HCT116 (cell line): ENCODE data around the gene SIL1. TPM values are rescaled to one million over a fixed set of nuclear protein-coding genes. Genes with fewer than 3 reads are reported as not detected.

Experiments
- ATAC-seq: fragments of 200-7000 bp; cut with Tn5 transposase; 2 replicates; pipeline ENCODE4 v1.9.1; 2020; ENCODE audit warnings: mild to moderate bottlenecking, moderate library complexity
- BruUV-seq: library from RNA; stranded (reverse); fragments of 400-500 nt; replicated peaks from 2 replicates; lab custom pipeline; 2021; lab: Mats Ljungman, UMichigan
- CTCF ChIA-PET: fragments of 300-600 bp; sonication (Branson Sonifier 250); formaldehyde crosslinking; loops from one replicate; lab custom pipeline; 2021; ENCODE audit warnings: antibody characterized with exemption; lab: Charles Lee
- POLR2A ChIA-PET: fragments of 300-600, 350-600 bp; sonication (Branson Sonifier 250); formaldehyde crosslinking; loops from one replicate; lab custom pipeline; 2021; ENCODE audit warnings: antibody characterized with exemption; lab: Charles Lee
- RAD21 ChIA-PET, 2 experiments: fragments of 300-600 bp; sonication (Branson Sonifier 250); formaldehyde crosslinking; loops; one replicate each; lab custom pipeline; 2023; ENCODE audit warnings: low total read pairs in 2 of 2; ENCODE audit not compliant: uncharacterized antibody in 2 of 2, unreplicated experiment in 2 of 2, low non-redundant PET in 1 of 2; lab: Charles Lee
- DNase-seq: peaks from one replicate; pipeline ENCODE4 v3.0.0-alpha.2; 2010; ENCODE audit warnings: low read depth, low spot score
- H2AFZ ChIP-seq: fragments of 200-600 bp; shearing (Covaris generic), sonication (generic); 2 replicates; pipeline ENCODE4 v1.6.1; 2017; ENCODE audit warnings: low read depth, mixed run types, mixed read lengths, antibody characterized with exemption, low read length; ENCODE audit not compliant: poor library complexity, severe bottlenecking
- H3K27ac ChIP-seq: 2 replicates; pipeline ENCODE4 v1.5.1; 2012; ENCODE audit warnings: low read depth, low read length
- H3K27me3 ChIP-seq: fragments of 200-600 bp; sonication (generic); 2 replicates; pipeline ENCODE4 v1.6.1; 2016; ENCODE audit warnings: mixed run types, low read length, mixed read lengths; ENCODE audit not compliant: insufficient read depth
- H3K36me3 ChIP-seq, 2 experiments: fragments of 200-500 bp in 1 of 2; fragments of 200-600 bp in 1 of 2; sonication (Bioruptor generic) in 1 of 2; sonication (generic) in 1 of 2; 2 replicates each; pipeline versions ENCODE4 v1.5.1 to v1.6.1; 2014 to 2016; ENCODE audit warnings: low read length in 2 of 2, inconsistent platforms in 1 of 2, mixed read lengths in 1 of 2, mixed run types in 1 of 2; ENCODE audit not compliant: insufficient read depth in 2 of 2, control insufficient read depth in 1 of 2
- H3K4me1 ChIP-seq, 2 experiments: fragments of 200-600 bp in 1 of 2; sonication (generic) in 1 of 2; 2 replicates each; pipeline versions ENCODE4 v1.5.1 to v1.6.1; 2012 to 2017; ENCODE audit warnings: low read length in 2 of 2, inconsistent platforms in 1 of 2, mild to moderate bottlenecking in 1 of 2, mixed read lengths in 1 of 2, mixed run types in 1 of 2, moderate library complexity in 1 of 2; ENCODE audit not compliant: insufficient read depth in 2 of 2, control insufficient read depth in 1 of 2
- H3K4me2 ChIP-seq: fragments of 200-600 bp; sonication (generic); 2 replicates; pipeline ENCODE4 v1.6.1; 2017; ENCODE audit warnings: mixed run types, low read length, mixed read lengths
- H3K4me3 ChIP-seq, 2 experiments: fragments of 200-600 bp in 1 of 2; sonication (generic) in 1 of 2; replicated peaks in 1 of 2; 2 replicates each; pipeline ENCODE4 v1.5.1; 2011 to 2016; ENCODE audit warnings: low read length in 2 of 2, control low read depth in 1 of 2, low read depth in 1 of 2, mild to moderate bottlenecking in 1 of 2, mixed read lengths in 1 of 2, mixed run types in 1 of 2
- H3K79me2 ChIP-seq: fragments of 200-600 bp; sonication (generic); 2 replicates; pipeline ENCODE4 v1.6.1; 2017; ENCODE audit warnings: mild to moderate bottlenecking, mixed run types, low read length, moderate library complexity, mixed read lengths; ENCODE audit not compliant: insufficient read depth
- H3K9ac ChIP-seq: fragments of 200-600 bp; sonication (generic); 2 replicates; pipeline ENCODE4 v1.6.1; 2016; ENCODE audit warnings: low read length, mixed read lengths
- H3K9me2 ChIP-seq: fragments of 200-600 bp; sonication (generic), shearing (Covaris generic); 2 replicates; pipeline ENCODE4 v1.6.1; 2017; ENCODE audit warnings: mixed run types, mild to moderate bottlenecking, moderate library complexity; ENCODE audit not compliant: insufficient read depth
- H3K9me3 ChIP-seq, 2 experiments: fragments of 200-500 bp in 1 of 2; fragments of 200-600 bp in 1 of 2; sonication (Bioruptor generic) in 1 of 2; sonication (generic) in 1 of 2; 2 replicates each; pipeline ENCODE4 v1.6.1; 2014 to 2017; ENCODE audit warnings: low read length in 2 of 2, mixed read lengths in 2 of 2, inconsistent platforms in 1 of 2, low read depth in 1 of 2, mild to moderate bottlenecking in 1 of 2, mixed run types in 1 of 2, moderate library complexity in 1 of 2; ENCODE audit not compliant: control insufficient read depth in 1 of 2, insufficient read depth in 1 of 2
- H4K20me1 ChIP-seq: fragments of 200-600 bp; sonication (generic), shearing (Covaris generic); 2 replicates; pipeline ENCODE4 v1.6.1; 2017; ENCODE audit warnings: mixed run types, mild to moderate bottlenecking, moderate library complexity; ENCODE audit not compliant: insufficient read depth
- EGR1 ChIP-seq: IDR thresholded peaks from 2 replicates; pipeline ENCODE4 v1.6.1; 2012; ENCODE audit warnings: low read depth
- FOSL1 ChIP-seq: IDR thresholded peaks from 2 replicates; pipeline ENCODE4 v1.6.1; 2012; ENCODE audit warnings: low read depth
- MAX ChIP-seq: IDR thresholded peaks from 2 replicates; pipeline ENCODE4 v1.6.1; 2012
- SP1 ChIP-seq: IDR thresholded peaks from 2 replicates; pipeline ENCODE4 v1.6.1; 2012; ENCODE audit warnings: low read depth
- TCF7L2 ChIP-seq: IDR thresholded peaks from 2 replicates; pipeline ENCODE4 v1.7.0; 2011; ENCODE audit warnings: borderline replicate concordance, inconsistent platforms; ENCODE audit not compliant: insufficient read depth, insufficient read length; ENCODE audit errors: extremely low read depth
- YY1 ChIP-seq: IDR thresholded peaks from 2 replicates; pipeline ENCODE4 v1.6.1; 2011; ENCODE audit warnings: low read length, low read depth, moderate library complexity, mild to moderate bottlenecking; ENCODE audit not compliant: insufficient replicate concordance; ENCODE audit errors: extremely low read depth
- ZFX ChIP-seq: fragments of 450-650 bp; IDR thresholded peaks from 2 replicates; pipeline ENCODE4 v1.6.1; 2017
- intact Hi-C: fragments of 100-400 bp; cut with micrococcal nuclease; formaldehyde crosslinking; loops from 2 replicates; pipeline ENCODE4 v1.10.0; 2022
- total RNA-seq: library from RNA; stranded (reverse); gene quantifications from one replicate; pipeline ENCODE4 v1.2.1, GENCODE V29; 2021; ENCODE audit not compliant: unreplicated experiment

SIL1 gene
- total RNA-seq, 1 experiment from 2014 or later = 34.0 TPM

GRCh38 chr5:138990986-138991590 lies 207.1 kb downstream of the SIL1 start:
- no peak for ATAC-seq
- RAD21 ChIA-PET = no interaction called here
- no peaks in the 10 kb centered on the region for H3K27me3 ChIP-seq
- POLR2A ChIA-PET = no interaction called here
- no peaks in the 10 kb centered on the region for H3K36me3 ChIP-seq
- no peak for DNase-seq
- CTCF ChIA-PET = no interaction called here
- no peak overlapping the region for H3K4me2 ChIP-seq
- BruUV-seq = no TSS peak
- no peak overlapping the region for H3K9ac ChIP-seq
- no peaks in the 10 kb centered on the region for H4K20me1 ChIP-seq
- H3K9me3 ChIP-seq = no peaks in the 10 kb centered on the region
- no peaks in the 10 kb centered on the region for H3K9me2 ChIP-seq
- H3K27ac ChIP-seq = no peak overlapping the region
- intact Hi-C loops = no loop called here
- H3K4me3 ChIP-seq = no peak overlapping the region
- TF ChIP-seq ZFX (no peak), EGR1 (no peak), SP1 (no peak), FOSL1 (no peak)
- TF ChIP-seq, all 23 proteins: peak for 0
- no peaks in the 10 kb centered on the region for H3K79me2 ChIP-seq
- no peak overlapping the region for H2AFZ ChIP-seq
- H3K4me1 ChIP-seq = no peaks in the 10 kb centered on the region

- H3K4me3 ChIP-seq = no peak overlapping the region
- no peak for TF ChIP-seq MAX
- no peak for TF ChIP-seq FOSL1
- TF ChIP-seq TCF7L2 = no peak
- no peak for TF ChIP-seq YY1
- H3K9ac ChIP-seq = no peak overlapping the region
- POLR2A ChIA-PET = no interaction called here
- RAD21 ChIA-PET = no interaction called here
- H3K27me3 ChIP-seq = no peaks in the 10 kb centered on the region
- CTCF ChIA-PET = no interaction called here
- H3K36me3 ChIP-seq = no peaks in the 10 kb centered on the region
- H3K4me2 ChIP-seq = no peak overlapping the region
- no peaks in the 10 kb centered on the region for H3K9me3 ChIP-seq
- no peaks in the 10 kb centered on the region for H3K9me2 ChIP-seq
- H2AFZ ChIP-seq = no peak overlapping the region
- H4K20me1 ChIP-seq = no peaks in the 10 kb centered on the region
- no peaks in the 10 kb centered on the region for H3K79me2 ChIP-seq
- no peak for DNase-seq
- intact Hi-C loops = no loop called here
- H3K4me1 ChIP-seq = no peaks in the 10 kb centered on the region
- ATAC-seq = no peak
- H3K27ac ChIP-seq = no peak overlapping the region
- no TSS peak for BruUV-seq
These were observed 208.4 kb downstream of the SIL1 start for GRCh38 chr5:138989720-138990119.
